Thyroid gland (tissue), 4 donors: Measurements from ENCODE around the gene ZFP92.

Experiments
- POLR2A ChIP-seq, 2 donors: fragments of 450-650 bp; IDR thresholded peaks; one replicate each; pipeline ENCODE4 v1.6.1; 2017; ENCODE audit warnings: antibody characterized with exemption in 2 of 2, mild to moderate bottlenecking in 2 of 2, moderate library complexity in 1 of 2
- TF ChIP-seq, protein P1 (sequence below), 6 experiments: fragments of 200-600 bp in 3 of 6; fragments of 450-650 bp in 3 of 6; sonication (generic) in 3 of 6; IDR thresholded peaks; one replicate each; pipeline ENCODE4 v1.5.1; 2016 to 2019; ENCODE audit warnings: antibody characterized with exemption in 6 of 6, mild to moderate bottlenecking in 2 of 6, inconsistent platforms in 1 of 6, moderate library complexity in 1 of 6

DNA sequence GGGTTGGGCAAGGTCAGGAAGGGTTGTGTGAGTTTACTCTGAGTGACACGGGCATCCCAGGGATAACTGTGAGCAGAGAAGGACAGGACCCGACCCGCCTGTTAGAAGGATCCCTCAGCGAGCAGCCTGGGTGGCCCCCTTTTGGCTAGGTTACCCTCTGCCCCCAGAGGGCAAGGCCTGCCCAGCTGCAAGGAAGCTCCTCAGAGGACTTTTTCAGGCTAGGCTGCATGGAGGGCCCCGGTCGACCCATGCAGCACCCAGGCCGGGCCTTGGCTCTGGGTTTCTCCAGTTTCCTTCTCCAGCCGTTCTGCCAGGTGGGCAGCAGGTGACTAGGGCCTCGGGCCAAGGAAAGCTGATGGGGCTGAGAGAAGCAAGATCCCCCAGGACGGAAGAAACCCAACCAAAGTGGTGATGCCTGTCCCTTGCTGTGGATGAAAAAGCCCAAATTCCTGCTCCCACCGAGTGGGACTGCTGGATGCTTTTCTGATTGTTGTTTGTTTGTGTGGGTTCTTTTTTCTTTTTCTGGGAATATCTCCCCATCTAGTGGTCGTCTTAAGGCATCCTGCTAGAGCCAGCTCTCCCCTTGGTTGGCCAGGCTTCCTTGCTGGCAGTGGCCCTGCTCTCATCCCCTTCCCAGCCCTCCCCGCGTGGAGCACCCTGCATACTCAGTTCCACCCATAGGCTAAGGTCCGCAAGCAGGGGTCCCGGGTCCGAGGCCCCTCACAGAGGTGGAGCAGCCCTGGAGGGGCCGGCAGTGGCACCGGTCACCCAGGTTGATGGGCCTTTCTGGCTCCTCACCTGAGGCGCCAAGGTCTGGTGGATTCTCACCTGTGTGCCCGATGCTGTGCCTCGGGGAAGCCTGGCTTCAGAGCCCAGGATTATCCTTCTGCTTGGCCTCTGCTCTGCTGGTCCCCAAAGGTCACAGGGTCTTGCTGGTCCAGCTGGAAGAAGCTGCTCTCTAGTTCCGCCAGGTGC, 1.8 kb downstream of the ZFP92 start:
- TF ChIP-seq, protein P1, sequence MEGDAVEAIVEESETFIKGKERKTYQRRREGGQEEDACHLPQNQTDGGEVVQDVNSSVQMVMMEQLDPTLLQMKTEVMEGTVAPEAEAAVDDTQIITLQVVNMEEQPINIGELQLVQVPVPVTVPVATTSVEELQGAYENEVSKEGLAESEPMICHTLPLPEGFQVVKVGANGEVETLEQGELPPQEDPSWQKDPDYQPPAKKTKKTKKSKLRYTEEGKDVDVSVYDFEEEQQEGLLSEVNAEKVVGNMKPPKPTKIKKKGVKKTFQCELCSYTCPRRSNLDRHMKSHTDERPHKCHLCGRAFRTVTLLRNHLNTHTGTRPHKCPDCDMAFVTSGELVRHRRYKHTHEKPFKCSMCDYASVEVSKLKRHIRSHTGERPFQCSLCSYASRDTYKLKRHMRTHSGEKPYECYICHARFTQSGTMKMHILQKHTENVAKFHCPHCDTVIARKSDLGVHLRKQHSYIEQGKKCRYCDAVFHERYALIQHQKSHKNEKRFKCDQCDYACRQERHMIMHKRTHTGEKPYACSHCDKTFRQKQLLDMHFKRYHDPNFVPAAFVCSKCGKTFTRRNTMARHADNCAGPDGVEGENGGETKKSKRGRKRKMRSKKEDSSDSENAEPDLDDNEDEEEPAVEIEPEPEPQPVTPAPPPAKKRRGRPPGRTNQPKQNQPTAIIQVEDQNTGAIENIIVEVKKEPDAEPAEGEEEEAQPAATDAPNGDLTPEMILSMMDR (IDR thresholded peaks at IDR 0.05): no peak
- no peak for TF ChIP-seq POLR2A (IDR thresholded peaks at IDR 0.05)
